ENCODE measurements around the gene LMNTD2. TPM values are rescaled to one million over a fixed set of nuclear protein-coding genes. Genes with fewer than 3 reads are reported as not detected.

Gene LMNTD2
- total and polyA plus RNA-seq, 10 donors = 3.9 to 10.1 (median 5.7) TPM

DNA sequence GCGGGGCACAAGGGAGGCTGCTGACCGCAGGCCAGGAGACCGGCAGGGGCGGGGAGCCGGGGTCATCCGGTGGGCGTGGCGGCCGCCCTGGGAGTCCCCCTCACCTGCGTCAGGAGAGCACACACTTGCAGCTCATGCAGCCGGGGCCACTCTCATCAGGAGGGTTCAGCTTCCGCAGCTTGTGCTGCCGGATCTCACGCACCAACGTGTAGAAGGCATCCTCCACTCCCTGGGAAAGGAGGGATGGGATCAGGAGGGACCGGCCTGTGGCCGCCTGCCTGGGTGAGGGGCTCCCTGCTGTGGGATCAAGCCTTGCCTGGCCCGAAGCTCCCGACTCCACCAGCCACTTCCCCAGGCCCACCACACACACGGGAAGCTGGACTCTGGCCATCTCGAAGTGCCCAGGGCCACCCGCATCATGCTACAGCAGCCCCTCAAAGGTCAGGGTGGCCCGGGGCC, 28.0 kb downstream of the LMNTD2 start:
- peak; percentile 76 for DNase-seq
- peaks cover 0 to 38% (median 26%) of the 10 kb centered on the region in 6 donors for H3K36me3 ChIP-seq
- no peaks in the 10 kb centered on the region for H3K9me3 ChIP-seq
- no peak for TF ChIP-seq POLR2AphosphoS5 (IDR thresholded peaks at IDR 0.05)
- no peak for TF ChIP-seq POLR2A (IDR thresholded peaks at IDR 0.05)
- TF ChIP-seq, protein P1, sequence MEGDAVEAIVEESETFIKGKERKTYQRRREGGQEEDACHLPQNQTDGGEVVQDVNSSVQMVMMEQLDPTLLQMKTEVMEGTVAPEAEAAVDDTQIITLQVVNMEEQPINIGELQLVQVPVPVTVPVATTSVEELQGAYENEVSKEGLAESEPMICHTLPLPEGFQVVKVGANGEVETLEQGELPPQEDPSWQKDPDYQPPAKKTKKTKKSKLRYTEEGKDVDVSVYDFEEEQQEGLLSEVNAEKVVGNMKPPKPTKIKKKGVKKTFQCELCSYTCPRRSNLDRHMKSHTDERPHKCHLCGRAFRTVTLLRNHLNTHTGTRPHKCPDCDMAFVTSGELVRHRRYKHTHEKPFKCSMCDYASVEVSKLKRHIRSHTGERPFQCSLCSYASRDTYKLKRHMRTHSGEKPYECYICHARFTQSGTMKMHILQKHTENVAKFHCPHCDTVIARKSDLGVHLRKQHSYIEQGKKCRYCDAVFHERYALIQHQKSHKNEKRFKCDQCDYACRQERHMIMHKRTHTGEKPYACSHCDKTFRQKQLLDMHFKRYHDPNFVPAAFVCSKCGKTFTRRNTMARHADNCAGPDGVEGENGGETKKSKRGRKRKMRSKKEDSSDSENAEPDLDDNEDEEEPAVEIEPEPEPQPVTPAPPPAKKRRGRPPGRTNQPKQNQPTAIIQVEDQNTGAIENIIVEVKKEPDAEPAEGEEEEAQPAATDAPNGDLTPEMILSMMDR (IDR thresholded peaks at IDR 0.05 in 8 of 11, conservative IDR thresholded peaks at IDR 0.05 in 3 of 11) = no peak
- H3K27ac ChIP-seq = peak overlapping the region in 2 of 8 donors; percentile 8 to 16
- peaks cover 0 to 18% (median 0%) of the 10 kb centered on the region in 7 donors for H3K27me3 ChIP-seq (replicated peaks in 1 of 7)
- 73 to 87% (median 85%) methylated on average over 19 to 23 of the region's 23 CpGs for WGBS, 5 donors
- intact Hi-C loops (cut with DNase I; ENCODE audit: low total_unique reads) = no loop called here
- H3K4me3 ChIP-seq = no peak overlapping the region
- H3K4me1 ChIP-seq = peaks cover 22 to 53% (median 45%) of the 10 kb centered on the region in 6 donors

DNA sequence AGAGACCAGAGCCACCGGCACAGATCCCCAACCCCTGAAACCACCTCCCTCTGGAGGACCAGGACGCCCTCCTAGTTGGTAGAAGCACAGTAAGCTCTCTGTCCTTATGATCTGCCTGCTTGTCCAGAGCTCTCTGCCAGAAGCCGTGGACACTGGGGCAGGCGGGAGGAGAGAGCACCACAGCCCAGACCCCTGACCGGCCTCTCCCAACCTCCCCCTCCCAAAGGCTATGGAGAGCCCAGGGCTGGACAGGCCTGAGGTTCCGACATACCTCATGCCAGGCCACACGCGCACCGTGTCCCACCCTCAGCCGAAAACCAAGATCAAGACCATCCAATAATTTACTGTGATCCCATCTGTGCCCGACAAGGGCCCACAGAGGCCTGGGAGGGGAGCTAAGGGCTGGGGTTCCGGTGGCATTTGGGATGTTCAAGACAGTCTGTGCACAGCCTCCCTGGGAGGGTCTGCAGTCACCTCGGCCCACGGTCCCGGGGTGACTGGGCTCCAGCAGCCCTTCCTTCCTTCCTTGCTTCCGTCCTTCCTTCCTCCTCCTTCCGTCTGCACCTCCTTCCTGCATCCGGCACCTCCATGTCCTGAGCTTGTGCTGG, 28.5 kb downstream of the LMNTD2 start:
- H3K9me3 ChIP-seq = no peaks in the 10 kb centered on the region
- H3K27ac ChIP-seq = peak overlapping the region in 2 of 8 donors; percentile 8 to 16
- peak in 1 of 3 donors; percentile 43 for TF ChIP-seq POLR2AphosphoS5 (IDR thresholded peaks at IDR 0.05)
- TF ChIP-seq, protein P1 (IDR thresholded peaks at IDR 0.05 in 8 of 11, conservative IDR thresholded peaks at IDR 0.05 in 3 of 11) = no peak
- H3K27me3 ChIP-seq (replicated peaks in 1 of 7) = peaks cover 0 to 13% (median 0%) of the 10 kb centered on the region in 7 donors
- DNase-seq = no peak
- WGBS, 5 donors = 51 to 85% (median 79%) methylated on average over 8 to 18 of the region's 18 CpGs
- peaks cover 16 to 48% (median 39%) of the 10 kb centered on the region in 6 donors for H3K4me1 ChIP-seq
- H3K36me3 ChIP-seq = peaks cover 0 to 38% (median 26%) of the 10 kb centered on the region in 6 donors
- intact Hi-C loops (cut with DNase I; ENCODE audit: low total_unique reads) = no loop called here
- no peak overlapping the region for H3K4me3 ChIP-seq

DNA sequence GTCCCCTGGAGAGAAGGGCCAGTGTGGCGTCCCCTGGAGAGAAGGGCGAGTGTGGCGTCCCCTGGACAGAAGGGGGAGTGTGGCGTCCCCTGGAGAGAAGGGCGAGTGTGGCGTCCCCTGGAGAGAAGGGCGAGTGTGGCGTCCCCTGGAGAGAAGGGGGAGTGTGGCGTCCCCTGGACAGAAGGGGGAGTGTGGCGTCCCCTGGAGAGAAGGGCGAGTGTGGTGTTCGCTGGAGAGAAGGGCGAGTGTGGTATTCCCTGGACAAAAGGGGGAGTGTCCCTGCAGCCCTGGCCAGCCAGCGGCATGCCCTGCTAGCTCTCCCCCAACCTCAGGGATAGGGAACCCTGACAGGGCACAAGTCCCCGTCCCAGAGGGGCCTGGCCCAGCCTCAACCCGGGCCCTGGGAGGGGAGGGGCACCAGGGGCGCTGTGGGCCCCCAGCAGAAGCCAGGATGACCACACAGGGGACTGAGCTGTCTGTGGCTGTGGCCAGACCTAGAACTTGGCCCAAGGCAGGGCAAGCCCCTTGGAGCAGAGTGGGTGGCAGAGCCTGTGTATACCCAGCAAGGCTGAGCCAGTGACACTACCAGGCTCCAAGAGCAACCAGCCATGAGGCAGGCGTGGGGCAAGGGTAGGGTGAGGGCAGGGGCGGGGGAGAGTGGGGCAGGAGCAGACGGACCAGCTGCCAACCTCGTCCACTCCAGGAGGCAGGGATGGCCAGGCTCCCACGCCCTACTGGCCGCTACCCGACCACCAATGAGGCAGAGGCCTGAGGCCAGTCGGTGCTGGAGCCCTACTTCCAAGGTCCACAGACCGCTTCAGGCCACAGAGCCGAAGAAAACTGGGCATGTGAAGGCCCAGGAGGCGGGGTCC, 29.3 kb downstream of the LMNTD2 start:
- TF ChIP-seq, protein P1 (IDR thresholded peaks at IDR 0.05 in 8 of 11, conservative IDR thresholded peaks at IDR 0.05 in 3 of 11) = no peak
- TF ChIP-seq POLR2AphosphoS5 (IDR thresholded peaks at IDR 0.05) = peak in 2 of 3 donors; percentile 7 to 10
- TF ChIP-seq POLR2A (IDR thresholded peaks at IDR 0.05) = no peak
- intact Hi-C loops (cut with DNase I; ENCODE audit: low total_unique reads) = no loop called here
- Histone ChIP-seq H3K27me3 (replicated peaks in 1 of 7) (peaks cover 0 to 5% (median 0%) of the 10 kb centered on the region in 7 donors), H3K36me3 (peaks cover 0 to 38% (median 26%) of the 10 kb centered on the region in 6 donors), H3K9me3 (no peaks in the 10 kb centered on the region), H3K4me1 (peaks cover 9 to 40% (median 31%) of the 10 kb centered on the region in 6 donors), H3K27ac (peak overlapping the region in 1 of 8 donors; percentile 8), H3K4me3 (no peak overlapping the region)
- DNase-seq = peak; percentile 73
- WGBS, 5 donors = 90 to 95% (median 94%) methylated on average over 17 to 28 of the region's 28 CpGs

All from spleen (tissue), 11 donors.